RWPE2 (cell line): ENCODE measurements around the gene WDR64.
"Not testable (repeated sequence)": the region's sequence is repeated elsewhere in the genome, so short reads cannot be mapped to it uniquely, and the experiment has no call there.

ENCODE experiments used
- ATAC-seq: fragments of 200-7000 bp; cut with Tn5 transposase; 3 replicates; pipeline ENCODE4 v1.9.1; 2021; ENCODE audit warnings: low read depth
- DNase-seq: peaks from one replicate; pipeline ENCODE4 v3.0.0-alpha.2; 2020; ENCODE audit warnings: low spot score
- H3K27ac ChIP-seq: fragments of 450-650 bp; 2 replicates; pipeline ENCODE4 v1.5.1; 2017; ENCODE audit warnings: mild to moderate bottlenecking; ENCODE audit not compliant: poor library complexity, severe bottlenecking
- H3K27me3 ChIP-seq: fragments of 250-450 bp; sonication (Bioruptor Pico); 2 replicates; pipeline ENCODE4 v1.5.1; 2021; ENCODE audit warnings: mild to moderate bottlenecking, moderate library complexity; ENCODE audit not compliant: insufficient read depth, poor library complexity, severe bottlenecking
- H3K36me3 ChIP-seq: fragments of 250-450 bp; sonication (Bioruptor Pico); 2 replicates; pipeline ENCODE4 v1.5.1; 2020; ENCODE audit warnings: low read depth, mild to moderate bottlenecking, moderate library complexity
- H3K4me1 ChIP-seq: fragments of 250-450 bp; sonication (Bioruptor Pico); 2 replicates; pipeline ENCODE4 v1.5.1; 2021; ENCODE audit warnings: mild to moderate bottlenecking, moderate library complexity; ENCODE audit not compliant: insufficient read depth, poor library complexity, severe bottlenecking
- H3K4me3 ChIP-seq: fragments of 250-450 bp; sonication (Bioruptor Pico); 2 replicates; pipeline ENCODE4 v1.5.1; 2021; ENCODE audit warnings: mild to moderate bottlenecking, moderate library complexity; ENCODE audit not compliant: severe bottlenecking
- H3K9me3 ChIP-seq: fragments of 250-450 bp; sonication (Bioruptor Pico); 2 replicates; pipeline ENCODE4 v1.5.1; 2021; ENCODE audit warnings: mild to moderate bottlenecking, moderate library complexity; ENCODE audit not compliant: severe bottlenecking
- CTCF ChIP-seq: fragments of 450-650 bp; IDR thresholded peaks from one replicate; pipeline ENCODE4 v1.5.1; 2017; ENCODE audit warnings: mild to moderate bottlenecking, moderate library complexity; ENCODE audit not compliant: poor library complexity, severe bottlenecking

Gene WDR64

GRCh38 chr1:241701483-241702295 lies 49.6 kb downstream of the WDR64 start:
- Histone ChIP-seq H3K27me3 (no peaks in the 10 kb centered on the region), H3K4me3 (no peak overlapping the region), H3K9me3 (no peaks in the 10 kb centered on the region), H3K4me1 (peaks cover 44% of the 10 kb centered on the region), H3K27ac (peak overlapping the region; percentile 87), H3K36me3 (no peaks in the 10 kb centered on the region)
- TF ChIP-seq CTCF, result no peak
- ATAC-seq, result no peak
- DNase-seq, result no peak

DNA sequence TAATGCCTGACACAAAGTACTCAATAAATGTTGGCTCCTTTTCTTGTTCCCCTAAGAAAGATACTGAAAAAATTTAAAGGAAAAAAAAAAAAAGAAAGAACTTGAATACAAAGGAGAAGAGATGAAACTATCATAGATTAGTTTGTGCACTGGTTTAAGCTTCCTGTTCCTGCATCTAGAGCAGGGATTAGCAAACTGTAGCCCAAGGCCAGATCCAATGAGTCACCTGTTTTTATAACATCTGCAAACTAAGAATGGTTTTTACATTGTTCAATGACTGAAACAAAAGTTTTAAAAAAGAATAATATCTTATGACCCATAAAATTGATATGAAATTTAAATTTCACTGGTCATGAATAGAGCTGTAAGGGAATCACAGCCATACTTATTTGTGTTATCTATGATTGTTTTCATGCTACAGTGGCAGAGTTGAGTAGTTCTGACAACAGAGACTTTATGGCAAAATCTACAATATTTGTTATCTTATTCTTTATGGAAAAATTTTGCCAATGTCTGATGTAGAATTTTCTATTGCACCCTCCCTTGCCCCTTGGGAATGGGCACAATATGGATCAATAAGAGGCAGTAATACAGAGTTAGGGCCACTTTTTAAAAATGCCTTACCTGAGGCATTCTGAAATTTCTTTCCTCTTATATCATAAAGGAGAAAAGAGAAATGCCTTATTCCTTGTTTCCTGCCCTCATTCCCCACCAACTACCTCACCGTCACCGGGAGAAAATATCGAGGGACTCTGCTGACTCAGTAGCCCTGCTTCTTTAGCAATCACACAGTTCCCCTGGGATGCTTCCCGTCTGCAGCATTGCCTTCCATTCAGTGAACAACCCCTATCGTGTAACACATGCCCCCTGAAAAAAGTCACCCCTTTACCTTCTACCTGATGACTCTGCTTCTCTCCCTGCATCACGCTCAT lies 50.6 kb downstream of the WDR64 start:
- DNase-seq (no peak), ATAC-seq (peak; percentile 59)
- TF ChIP-seq CTCF, result no peak
- H3K9me3 ChIP-seq, result no peaks in the 10 kb centered on the region
- no peaks in the 10 kb centered on the region for H3K36me3 ChIP-seq
- no peak overlapping the region for H3K4me3 ChIP-seq
- H3K27ac ChIP-seq, result peak overlapping the region; percentile 87
- no peaks in the 10 kb centered on the region for H3K27me3 ChIP-seq
- H3K4me1 ChIP-seq, result peaks cover 54% of the 10 kb centered on the region

GRCh38 chr1:241703739-241704138 lies 51.7 kb downstream of the WDR64 start:
- Histone ChIP-seq H3K27ac (peak overlapping the region; percentile 87), H3K4me1 (peaks cover 60% of the 10 kb centered on the region)
- not testable (repeated sequence) for H3K9me3 ChIP-seq, H3K36me3 ChIP-seq, ATAC-seq, H3K27me3 ChIP-seq, H3K4me3 ChIP-seq, DNase-seq

- DNase-seq (no peak), ATAC-seq (no peak)
- Histone ChIP-seq H3K4me3 (no peak overlapping the region), H3K27me3 (no peaks in the 10 kb centered on the region), H3K9me3 (no peaks in the 10 kb centered on the region), H3K4me1 (peaks cover 60% of the 10 kb centered on the region), H3K36me3 (no peaks in the 10 kb centered on the region), H3K27ac (peak overlapping the region; percentile 86)
- no peak for TF ChIP-seq CTCF
These were observed 54.2 kb downstream of the WDR64 start for GRCh38 chr1:241706257-241706656.

DNA sequence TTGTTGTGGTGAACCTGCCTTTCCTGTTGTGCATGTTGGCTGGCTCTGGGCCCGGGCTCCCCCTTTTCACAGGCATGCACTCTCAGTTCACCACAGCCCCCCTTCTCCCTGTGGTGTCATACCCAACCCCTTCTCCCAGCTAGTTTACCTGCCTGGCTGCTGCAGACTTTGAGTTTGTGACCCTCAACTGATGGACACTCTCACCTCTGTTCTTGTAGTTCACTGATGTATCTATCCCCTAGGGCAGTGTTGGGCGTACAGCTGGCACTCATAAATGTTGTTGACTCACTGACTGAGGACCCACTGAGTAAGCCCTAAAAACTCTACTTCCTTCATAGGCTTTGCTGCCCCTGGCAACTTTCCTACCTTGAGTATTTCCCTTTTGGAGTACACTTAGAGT lies 54.9 kb downstream of the WDR64 start:
- H3K9me3 ChIP-seq, result no peaks in the 10 kb centered on the region
- no peak for TF ChIP-seq CTCF
- H3K4me3 ChIP-seq, result no peak overlapping the region
- H3K27me3 ChIP-seq, result no peaks in the 10 kb centered on the region
- peak overlapping the region; percentile 86 for H3K27ac ChIP-seq
- H3K4me1 ChIP-seq, result peaks cover 55% of the 10 kb centered on the region
- DNase-seq (peak; percentile 82), ATAC-seq (peak; percentile 93)
- no peaks in the 10 kb centered on the region for H3K36me3 ChIP-seq
